SK-N-MC (cell line): ENCODE data around the gene NAV3.

ENCODE experiments used
- EZH2 ChIP-seq: fragments of 200-600 bp; sonication (generic); IDR thresholded peaks from one replicate; pipeline ENCODE4 v1.6.1; 2017; ENCODE audit warnings: antibody characterized with exemption
- POLR2AphosphoS5 ChIP-seq: IDR thresholded peaks from 2 replicates; pipeline ENCODE4 v1.6.1; 2012; ENCODE audit warnings: mild to moderate bottlenecking, low read depth, low read length, borderline replicate concordance

DNA sequence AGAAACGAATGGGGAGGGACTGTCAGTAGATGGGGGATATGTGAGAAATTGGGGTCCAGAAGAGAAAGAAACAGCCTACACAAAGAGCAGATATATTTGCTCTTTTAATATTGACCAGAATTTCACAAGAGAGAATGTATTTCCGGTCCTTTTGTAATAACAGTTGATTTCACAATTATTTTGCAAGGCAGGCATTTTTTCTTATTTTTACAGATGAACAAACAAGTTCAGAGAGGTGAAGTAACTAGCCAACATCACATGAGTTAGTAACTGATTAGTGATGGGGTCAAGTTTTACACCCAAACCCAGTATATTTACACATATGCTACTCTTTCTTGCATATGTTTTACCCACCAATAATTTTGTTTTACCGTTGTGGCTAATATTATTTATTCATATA lies 188.2 kb downstream of the NAV3 start:
- TF ChIP-seq EZH2: no peak
- TF ChIP-seq POLR2AphosphoS5: no peak
